Stimulated activated CD4-positive, alpha-beta T cell treated with anti-CD3 and anti-CD28 coated beads, TNF-alpha, amount 100 ng/mL, for 48 hours (primary cell): Measurements from ENCODE around the gene DNAJC1.

Experiments used
- DNase-seq, 3 donors: peaks; one replicate each; pipeline ENCODE4 v3.0.0-alpha.2; 2020; ENCODE audit warnings: low read depth in 3 of 3

The DNAJC1 gene

DNA sequence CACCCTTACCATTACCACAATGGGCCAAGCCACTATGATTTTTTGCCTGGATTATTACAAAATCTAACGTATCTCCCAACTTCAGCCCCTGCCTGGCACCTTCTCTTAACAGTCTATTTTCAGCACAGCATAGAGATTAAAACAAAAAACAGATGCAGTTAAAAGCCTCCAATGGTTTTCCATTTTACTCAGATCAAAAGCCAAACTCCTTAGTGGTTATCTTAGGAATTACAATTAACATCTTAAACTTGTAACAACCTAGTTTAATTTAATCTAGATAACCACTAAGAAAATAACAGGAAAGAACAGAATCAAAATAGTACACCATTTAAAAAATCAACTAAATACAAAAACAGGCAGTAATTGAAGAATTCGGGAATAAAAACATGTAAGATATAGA is 43.5 kb downstream of the DNAJC1 start:
- DNase-seq, result no peak

- DNase-seq, result no peak
Observed at GRCh38 chr10:21954690-21955089, 48.8 kb downstream of the DNAJC1 start.

DNA sequence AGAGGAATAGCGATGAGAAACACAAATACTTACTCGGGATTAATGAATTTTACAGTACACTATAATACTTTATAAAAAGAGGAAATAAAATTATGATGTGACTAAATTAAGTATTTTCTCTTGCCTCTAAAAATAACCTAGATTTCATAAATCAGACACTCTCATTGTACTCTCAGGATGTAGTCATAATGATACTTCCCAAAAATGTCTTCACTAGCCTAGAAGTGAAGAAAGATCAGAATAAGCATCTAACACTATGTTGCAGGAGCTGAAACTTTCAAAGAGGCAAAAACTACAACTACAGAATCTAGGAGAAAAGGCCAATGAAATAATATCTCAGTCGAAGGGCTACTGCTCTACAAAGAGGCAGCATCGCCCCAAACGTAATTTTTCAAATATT is 49.4 kb downstream of the DNAJC1 start:
- no peak for DNase-seq

DNA sequence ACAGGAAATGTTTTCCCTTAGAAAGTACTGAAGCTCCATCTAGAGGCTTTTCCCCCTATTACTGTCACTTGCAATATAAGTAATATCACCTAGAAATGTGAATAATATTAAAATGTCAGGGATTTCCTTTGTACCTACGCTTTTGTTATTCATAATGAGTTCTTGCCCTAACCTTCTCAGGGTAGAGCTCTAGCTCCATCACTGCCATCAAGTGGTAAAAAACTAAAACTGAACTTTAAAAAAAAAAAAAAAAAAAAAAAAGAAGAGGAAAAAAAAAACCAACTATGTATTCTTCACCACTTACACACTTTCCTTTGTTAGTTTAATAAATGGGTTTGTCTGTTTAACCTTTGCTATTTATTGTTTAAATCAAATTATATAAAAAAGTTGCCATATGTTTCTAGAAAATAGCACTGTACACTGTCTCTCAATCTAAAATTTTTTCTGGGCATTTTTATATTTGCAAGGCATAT is 49.9 kb downstream of the DNAJC1 start:
- no peak for DNase-seq

GRCh38 chr10:21950566-21950965 is 53.0 kb downstream of the DNAJC1 start:
- no peak for DNase-seq

DNA sequence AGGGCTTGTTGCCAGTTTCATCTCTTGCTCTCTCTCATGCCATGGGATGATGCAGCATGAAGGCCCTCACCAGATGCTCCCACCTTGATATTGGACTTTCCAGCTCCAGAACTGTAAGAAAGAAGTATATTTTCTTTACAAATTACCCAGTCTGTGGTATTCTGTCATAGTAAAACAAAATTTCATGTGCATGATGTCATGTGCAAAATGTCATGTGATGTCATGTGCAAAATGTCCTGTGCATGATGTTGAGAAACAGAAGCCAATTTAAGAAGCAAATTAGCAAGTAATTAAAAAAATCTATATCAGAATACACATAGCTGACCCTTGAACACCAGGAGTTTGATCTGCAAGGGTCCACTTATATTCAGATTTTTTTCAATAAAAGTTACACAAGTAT is 56.6 kb downstream of the DNAJC1 start:
- no peak for DNase-seq

- no peak for DNase-seq
Observed at GRCh38 chr10:21944727-21945386, 58.7 kb downstream of the DNAJC1 start.

- DNase-seq, result no peak
Observed at GRCh38 chr10:21943633-21944265, 59.8 kb downstream of the DNAJC1 start.

DNA sequence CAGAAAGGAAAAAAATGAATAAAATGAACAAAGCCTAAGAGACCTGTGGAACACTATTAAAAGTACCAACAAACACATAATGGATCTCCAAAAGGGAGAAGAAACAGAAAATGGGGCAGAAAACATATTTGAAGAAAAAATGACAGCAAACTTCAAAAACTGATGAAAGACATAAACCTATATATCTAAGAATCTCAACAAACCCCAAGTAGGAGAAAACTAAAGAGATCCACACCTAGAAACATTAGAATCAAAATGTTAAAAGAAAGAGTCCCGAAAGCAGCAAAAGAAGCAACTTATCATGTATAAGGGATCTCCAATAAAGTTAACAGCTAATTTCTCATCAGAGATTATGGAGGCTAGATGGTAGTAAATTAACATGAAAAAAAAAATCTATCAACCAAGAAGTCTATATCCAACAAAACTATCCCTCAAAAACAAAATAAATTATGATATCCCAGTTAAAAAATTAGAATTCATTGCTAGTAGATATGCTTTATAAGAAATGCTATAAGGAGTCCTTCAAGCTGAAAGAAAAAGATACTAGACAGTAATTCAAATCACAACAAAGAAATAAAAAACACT is 68.0 kb downstream of the DNAJC1 start:
- no peak for DNase-seq

DNA sequence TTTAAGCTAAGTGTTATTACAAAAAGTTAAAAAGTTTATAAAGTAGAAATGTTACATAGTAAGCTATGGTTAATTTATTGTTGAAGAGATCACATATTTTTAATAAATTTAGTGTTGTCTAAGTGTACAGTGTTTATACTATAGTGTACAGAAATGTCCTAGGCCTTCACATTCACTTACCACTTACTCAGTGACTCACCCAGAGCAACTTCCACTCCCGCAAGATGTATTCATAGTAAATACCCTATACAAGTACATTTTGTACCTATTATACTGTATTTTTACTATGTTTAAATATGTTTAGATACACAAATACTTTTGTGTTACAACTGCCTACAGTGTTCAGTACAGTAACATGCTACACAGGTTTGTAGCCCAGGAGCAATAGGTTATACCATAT is 69.2 kb downstream of the DNAJC1 start:
- no peak for DNase-seq

- DNase-seq, result no peak
Observed at GRCh38 chr10:21929070-21929469, 74.5 kb downstream of the DNAJC1 start.

- no peak for DNase-seq
Observed at GRCh38 chr10:21927631-21928353, 75.7 kb downstream of the DNAJC1 start.

DNA sequence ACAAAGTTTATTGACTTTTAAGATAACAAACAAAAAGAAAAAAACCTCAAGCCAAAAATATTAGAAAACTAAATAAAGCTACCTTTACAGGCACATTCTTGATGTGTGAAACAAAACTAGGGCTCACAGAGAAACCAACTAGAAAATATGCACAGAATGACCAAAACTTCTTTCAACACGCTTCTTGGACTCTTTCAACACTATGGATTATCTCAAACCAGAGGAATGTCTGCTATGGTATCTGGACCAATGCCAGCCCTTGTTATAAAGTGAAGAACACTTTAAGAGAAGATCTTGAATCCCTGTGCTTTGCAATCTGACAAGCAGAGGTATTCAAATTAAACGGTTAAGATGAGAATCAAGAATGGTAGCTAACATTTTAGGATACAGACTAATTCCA is 76.6 kb downstream of the DNAJC1 start:
- no peak for DNase-seq

DNA sequence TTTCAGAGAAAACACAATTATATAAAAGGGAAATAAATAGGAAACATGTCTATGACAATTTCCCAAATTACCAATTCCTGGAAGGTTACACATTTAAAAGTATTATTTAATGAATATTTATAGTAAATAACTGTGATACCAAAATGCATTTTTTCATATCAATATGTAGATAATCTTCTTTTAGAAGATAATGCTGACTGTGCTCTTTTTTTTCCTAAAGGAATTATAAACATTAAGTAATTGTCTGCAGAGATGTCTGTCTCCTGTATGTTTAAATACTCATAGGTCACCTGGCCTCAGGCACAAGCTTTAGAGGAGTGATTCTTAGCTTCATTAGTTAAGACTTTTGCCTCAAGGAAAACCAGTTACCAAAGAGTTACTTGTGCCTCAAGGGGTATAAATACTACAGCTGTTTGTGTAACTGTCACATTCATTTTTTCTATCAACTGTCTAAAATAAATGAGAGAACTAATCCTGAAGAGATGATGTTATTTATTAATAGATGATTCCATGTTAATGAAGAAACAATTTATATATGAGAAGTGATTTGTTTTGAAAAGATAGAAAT is 77.1 kb downstream of the DNAJC1 start:
- DNase-seq, result no peak

DNA sequence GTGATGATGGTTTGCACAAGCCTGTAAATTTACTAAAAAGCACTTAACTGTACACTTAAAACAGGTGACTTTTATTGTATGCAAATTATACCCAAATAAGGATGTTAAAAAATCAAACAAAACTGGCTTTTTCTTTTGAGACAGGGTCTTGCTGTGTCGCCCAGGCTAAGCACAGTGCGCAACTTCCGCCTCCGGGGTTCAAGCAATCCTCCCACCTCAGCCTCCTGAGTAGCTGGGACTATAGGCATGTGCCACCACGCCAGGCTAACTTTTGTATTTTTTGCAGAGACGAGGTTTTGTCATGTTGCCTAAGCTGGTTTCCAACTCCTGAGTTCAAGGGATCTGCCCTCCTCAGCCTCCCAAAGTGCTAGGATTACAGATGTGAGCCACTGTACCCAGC is 77.7 kb downstream of the DNAJC1 start:
- DNase-seq, result no peak

DNA sequence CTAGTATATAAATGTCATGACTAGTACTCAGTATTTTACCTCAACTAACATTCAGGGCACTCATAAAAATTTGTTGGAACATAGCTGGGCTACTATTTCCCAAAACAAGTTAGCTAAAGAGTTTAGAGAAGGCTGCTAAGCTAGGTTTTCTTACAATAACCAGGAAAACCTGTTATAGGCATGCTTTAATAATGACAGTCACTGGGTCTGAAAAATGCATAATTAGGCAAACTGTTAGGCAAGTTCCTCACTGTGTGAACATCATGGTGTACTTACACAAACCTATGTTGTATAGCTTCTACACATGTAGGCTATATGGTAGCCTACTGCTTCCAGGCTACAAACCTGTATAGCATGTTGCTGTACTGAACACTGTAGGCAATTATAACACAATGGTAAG is 79.0 kb downstream of the DNAJC1 start:
- DNase-seq, result no peak

GRCh38 chr10:21920633-21921032 is 82.9 kb downstream of the DNAJC1 start:
- DNase-seq, result no peak

GRCh38 chr10:21919906-21920305 is 83.6 kb downstream of the DNAJC1 start:
- no peak for DNase-seq

- DNase-seq, result no peak
Observed at GRCh38 chr10:21919117-21919516, 84.4 kb downstream of the DNAJC1 start.

DNA sequence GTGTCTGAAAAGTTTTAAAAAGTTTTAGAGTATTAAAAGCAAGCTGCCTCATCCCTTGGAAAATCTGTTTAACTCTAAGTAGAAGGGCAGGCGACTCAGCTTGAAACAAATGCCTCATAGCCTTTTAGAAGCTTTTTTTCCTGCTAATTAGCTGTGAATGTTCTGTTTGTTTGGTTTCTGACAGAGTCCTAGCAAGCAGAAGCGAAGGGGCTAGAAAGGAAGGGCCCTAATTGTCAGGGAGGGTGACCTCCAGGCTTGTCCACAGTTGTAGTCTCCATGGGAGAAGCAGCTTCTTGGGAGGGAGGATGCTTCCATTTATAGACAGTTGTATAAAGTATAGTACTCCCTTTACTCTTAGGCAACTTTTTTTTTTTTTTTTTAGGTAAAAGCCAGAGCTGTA is 90.9 kb downstream of the DNAJC1 start:
- no peak for DNase-seq

DNA sequence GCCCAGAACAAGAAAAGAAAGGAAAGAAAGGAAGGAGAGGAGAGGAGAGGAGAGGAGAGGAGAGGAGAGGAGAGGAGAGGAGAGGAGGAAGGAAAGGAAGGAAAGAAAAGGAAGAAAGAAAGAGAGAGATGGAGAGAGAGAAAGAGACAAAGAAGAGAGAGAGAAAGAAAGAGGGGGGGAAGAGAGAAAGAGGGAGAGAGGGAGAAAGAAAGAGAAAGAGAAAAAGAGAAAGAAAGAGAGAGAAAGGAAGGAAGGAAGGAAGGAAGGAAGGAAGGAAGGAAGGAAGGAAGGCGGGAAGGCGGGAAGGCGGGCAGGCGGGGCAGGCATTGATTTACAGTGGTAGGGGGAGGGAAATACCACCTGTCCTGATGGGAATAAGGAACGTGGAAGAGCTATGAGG is 92.7 kb downstream of the DNAJC1 start:
- no peak for DNase-seq

DNA sequence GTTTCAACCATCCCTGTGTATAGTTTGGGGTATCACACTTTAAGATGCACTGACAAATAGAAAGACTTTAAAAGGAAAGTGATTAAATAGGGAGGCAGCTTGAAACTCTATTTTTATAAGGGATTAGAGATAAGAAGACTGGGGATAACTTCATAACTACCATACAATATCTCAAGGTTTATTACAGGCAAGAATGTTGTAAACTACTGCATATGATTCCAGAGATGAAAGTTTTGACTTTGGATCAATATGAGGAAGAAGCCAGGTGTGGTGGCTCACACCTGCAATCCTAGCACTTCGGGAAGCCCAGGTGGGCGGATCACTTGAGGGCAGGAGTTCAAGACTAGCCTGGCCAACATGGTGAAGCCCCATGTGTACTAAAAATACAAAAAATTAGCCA is 96.1 kb downstream of the DNAJC1 start:
- no peak for DNase-seq
